Activated CD8-positive, alpha-beta memory T cell treated with anti-CD3 and anti-CD28 coated beads for 4 hours (primary cell): ENCODE results near the gene CCNF.
"Not testable (repeated sequence)": the region's sequence is repeated elsewhere in the genome, so short reads cannot be mapped to it uniquely, and the experiment has no call there.

Experiments used
- DNase-seq, 2 donors: peaks; one replicate each; pipeline ENCODE4 v3.0.0-alpha.2; 2020; ENCODE audit warnings: low read depth in 2 of 2

CCNF gene

GRCh38 chr16:2427526-2427925 lies 1.7 kb upstream of the CCNF start:
- no peak for DNase-seq

- no peak for DNase-seq
Measured at GRCh38 chr16:2428051-2428783, 1.0 kb upstream of the CCNF start.

GRCh38 chr16:2428784-2429033 lies 538 bp upstream of the CCNF start:
- DNase-seq, result no peak

GRCh38 chr16:2429771-2430663 lies 770 bp downstream of the CCNF start:
- DNase-seq, result no peak

- no peak for DNase-seq
Measured at GRCh38 chr16:2432286-2432685, 3.0 kb downstream of the CCNF start.

- DNase-seq, result no peak
Measured at GRCh38 chr16:2432801-2433505, 3.7 kb downstream of the CCNF start.

- not testable (repeated sequence) for DNase-seq
Measured at GRCh38 chr16:2435236-2435635, 6.0 kb downstream of the CCNF start.

- DNase-seq, result no peak
Measured at GRCh38 chr16:2436110-2436509, 6.9 kb downstream of the CCNF start.

GRCh38 chr16:2437032-2437790 lies 8.0 kb downstream of the CCNF start:
- no peak for DNase-seq

GRCh38 chr16:2438121-2438520 lies 8.9 kb downstream of the CCNF start:
- no peak for DNase-seq

GRCh38 chr16:2439598-2439997 lies 10.4 kb downstream of the CCNF start:
- no peak for DNase-seq

- not testable (repeated sequence) for DNase-seq
Measured at GRCh38 chr16:2441143-2441804, 12.0 kb downstream of the CCNF start.

GRCh38 chr16:2443555-2443954 lies 14.3 kb downstream of the CCNF start:
- DNase-seq, result no peak

- DNase-seq, result no peak
Measured at GRCh38 chr16:2447920-2448583, 18.8 kb downstream of the CCNF start.

GRCh38 chr16:2449118-2449517 lies 19.9 kb downstream of the CCNF start:
- no peak for DNase-seq

GRCh38 chr16:2450535-2450934 lies 21.3 kb downstream of the CCNF start:
- no peak for DNase-seq

- no peak for DNase-seq
Measured at GRCh38 chr16:2450975-2451381, 21.7 kb downstream of the CCNF start.

- DNase-seq, result no peak
Measured at GRCh38 chr16:2451851-2452320, 22.6 kb downstream of the CCNF start.

- no peak for DNase-seq
Measured at GRCh38 chr16:2452650-2453049, 23.4 kb downstream of the CCNF start.

- no peak for DNase-seq
Measured at GRCh38 chr16:2455081-2455845, 26.0 kb downstream of the CCNF start.
